CD4-positive, CD25-positive, alpha-beta regulatory T cell (primary cell): ENCODE results near the gene UBE3D. TPM values are rescaled to one million over a fixed set of nuclear protein-coding genes. Genes with fewer than 3 reads are reported as not detected.

Experiments
- ATAC-seq, 2 donors: fragments of 150-1000 bp; cut with Tn5 transposase; one replicate each; pipeline ENCODE4 v1.10.0; 2021; ENCODE audit warnings: low read depth in 2 of 2, moderate number of reproducible peaks in 2 of 2, moderate library complexity in 1 of 2
- DNase-seq, 3 donors: peaks; one replicate each; pipeline versions ENCODE4 v3.0.0 to v3.0.0-alpha.2; 2012 to 2022; ENCODE audit warnings: mixed read lengths in 1 of 3
- H3K27ac ChIP-seq: one replicate; pipeline ENCODE4 v1.7.0; 2013; ENCODE audit warnings: mild to moderate bottlenecking, low read length; ENCODE audit not compliant: insufficient read depth, poor library complexity, severe bottlenecking
- H3K27me3 ChIP-seq: one replicate; pipeline ENCODE4 v1.7.0; 2013; ENCODE audit warnings: low read length; ENCODE audit not compliant: control insufficient read depth, insufficient read depth
- H3K36me3 ChIP-seq: one replicate; pipeline ENCODE4 v1.7.0; 2013; ENCODE audit warnings: mild to moderate bottlenecking, low read length, moderate library complexity; ENCODE audit not compliant: control insufficient read depth, insufficient read depth
- H3K4me1 ChIP-seq: 2 replicates; pipeline ENCODE4 v1.7.0; 2013; ENCODE audit warnings: mild to moderate bottlenecking, low read length; ENCODE audit not compliant: insufficient read depth, control insufficient read depth, poor library complexity, severe bottlenecking
- H3K4me3 ChIP-seq: one replicate; pipeline ENCODE4 v1.7.0; 2013; ENCODE audit warnings: low read depth, mild to moderate bottlenecking, low read length, moderate library complexity
- H3K9me3 ChIP-seq, 2 experiments: 1 replicate in 1 of 2; 2 replicates in 1 of 2; pipeline ENCODE4 v1.7.0; 2013; ENCODE audit warnings: low read length in 2 of 2, mild to moderate bottlenecking in 1 of 2, moderate library complexity in 1 of 2; ENCODE audit not compliant: control insufficient read depth in 2 of 2
- H3K27ac Mint-ChIP-seq, 3 donors: one replicate each; pipeline ENCODE4 v1.8.0; 2020 to 2022; ENCODE audit warnings: mild to moderate bottlenecking in 3 of 3, mixed read lengths in 3 of 3, moderate library complexity in 2 of 3
- H3K27me3 Mint-ChIP-seq: one replicate; pipeline ENCODE4 v1.8.0; 2022; ENCODE audit warnings: mild to moderate bottlenecking, mixed read lengths
- H3K36me3 Mint-ChIP-seq: one replicate; pipeline ENCODE4 v1.8.0; 2020; ENCODE audit warnings: mixed read lengths
- H3K4me1 Mint-ChIP-seq, 4 donors: one replicate each; pipeline ENCODE4 v1.8.0; 2020 to 2022; ENCODE audit warnings: mixed read lengths in 4 of 4, mild to moderate bottlenecking in 1 of 4
- H3K4me3 Mint-ChIP-seq, 4 donors: one replicate each; pipeline ENCODE4 v1.8.0; 2020 to 2022; ENCODE audit warnings: mild to moderate bottlenecking in 4 of 4, mixed read lengths in 4 of 4, moderate library complexity in 3 of 4
- H3K9me3 Mint-ChIP-seq, 7 donors: one replicate each; pipeline ENCODE4 v1.8.0; 2020 to 2022; ENCODE audit warnings: mixed read lengths in 7 of 7, mild to moderate bottlenecking in 3 of 7, moderate library complexity in 2 of 7
- polyA plus RNA-seq, 4 donors: library from polyadenylated mRNA; unstranded; fragments of 300-500 nt; fragmentation: Illumina TruSeq; gene quantifications; one replicate each; pipeline ENCODE4 v1.2.3, GENCODE V29; 2021
- total RNA-seq: library from RNA; stranded (reverse); gene quantifications from one replicate; pipeline ENCODE4 v1.2.3, GENCODE V29; 2022

The UBE3D gene
- total and polyA plus RNA-seq, 5 donors from 2014 or later = 3.8 to 7.8 (median 5.5) TPM

DNA sequence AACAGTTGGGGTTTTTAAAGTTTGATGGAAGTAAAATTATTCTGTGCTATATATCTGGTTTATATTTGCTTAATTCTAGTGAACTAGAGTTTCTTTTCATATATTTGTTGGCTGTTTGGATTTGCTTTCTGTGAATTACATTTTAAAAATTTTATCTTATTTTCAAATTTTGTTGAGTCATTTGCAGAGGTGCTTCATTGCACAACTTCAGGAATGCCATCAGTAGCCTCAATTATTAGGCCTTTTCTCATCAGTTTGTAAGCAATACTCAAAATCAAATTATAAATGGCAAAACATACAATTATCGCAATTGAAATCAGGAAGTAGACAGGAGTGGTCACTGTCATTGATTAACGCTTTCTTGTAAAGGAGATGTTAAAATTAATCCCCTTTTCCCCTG, 96.9 kb downstream of the UBE3D start:
- Mint-ChIP-seq H3K27me3 (no peaks in the 10 kb centered on the region), H3K4me3 (no peak overlapping the region), H3K36me3 (peaks cover 9% of the 10 kb centered on the region), H3K27ac (no peak overlapping the region), H3K4me1 (no peaks in the 10 kb centered on the region), H3K9me3 (no peaks in the 10 kb centered on the region)
- H3K4me3 ChIP-seq = no peak overlapping the region
- no peak for ATAC-seq
- no peaks in the 10 kb centered on the region for H3K9me3 ChIP-seq
- DNase-seq = no peak
- no peak overlapping the region for H3K27ac ChIP-seq
- H3K27me3 ChIP-seq = no peaks in the 10 kb centered on the region
- H3K4me1 ChIP-seq = no peaks in the 10 kb centered on the region
- no peaks in the 10 kb centered on the region for H3K36me3 ChIP-seq

DNA sequence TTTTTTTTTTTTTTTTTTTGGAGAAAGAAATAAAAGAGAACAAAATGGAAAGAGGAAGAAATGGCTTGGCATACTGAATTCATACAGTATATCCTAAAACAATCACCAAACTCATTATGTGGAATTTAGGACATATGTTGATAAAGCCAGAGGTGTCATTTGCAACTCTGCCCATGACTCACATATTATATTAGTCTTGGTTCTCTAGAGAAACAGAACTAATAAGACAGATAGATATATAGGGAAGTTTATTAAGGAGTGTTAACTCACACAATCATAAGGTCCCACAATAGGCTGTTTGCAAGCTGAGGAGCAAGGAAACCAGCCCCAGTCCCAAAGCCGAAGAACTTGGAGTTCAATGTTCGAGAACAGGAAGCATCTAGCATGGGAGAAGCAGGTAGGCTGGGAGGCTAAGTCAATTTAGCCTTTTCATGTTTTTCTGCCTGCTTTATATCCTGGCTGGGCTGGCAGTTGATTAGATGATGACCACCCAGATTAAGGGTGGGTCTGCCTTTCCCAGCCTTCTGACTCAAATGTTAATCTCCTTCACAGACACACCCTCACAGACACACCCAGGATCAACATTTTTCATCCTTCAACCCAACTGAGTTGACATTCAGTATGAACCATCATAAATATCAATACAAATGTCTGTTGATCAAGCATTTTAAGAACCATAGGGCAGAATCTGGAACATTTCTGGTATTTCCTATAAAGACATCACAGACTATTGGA, 102.3 kb downstream of the UBE3D start:
- H3K27me3 ChIP-seq = no peaks in the 10 kb centered on the region
- no peaks in the 10 kb centered on the region for H3K36me3 ChIP-seq
- DNase-seq (no peak), ATAC-seq (no peak)
- H3K36me3 Mint-ChIP-seq = peaks cover 14% of the 10 kb centered on the region
- H3K27ac ChIP-seq = no peak overlapping the region
- no peak overlapping the region for H3K4me3 ChIP-seq
- no peaks in the 10 kb centered on the region for H3K4me1 ChIP-seq
- H3K4me1 Mint-ChIP-seq = peaks cover 0 to 2% (median 0%) of the 10 kb centered on the region in 4 donors
- H3K9me3 ChIP-seq = no peaks in the 10 kb centered on the region
- no peaks in the 10 kb centered on the region for H3K9me3 Mint-ChIP-seq
- H3K4me3 Mint-ChIP-seq = no peak overlapping the region
- H3K27me3 Mint-ChIP-seq = no peaks in the 10 kb centered on the region
- no peak overlapping the region for H3K27ac Mint-ChIP-seq

GRCh38 chr6:82959385-82959941, 106.2 kb downstream of the UBE3D start:
- Mint-ChIP-seq H3K36me3 (peaks cover 23% of the 10 kb centered on the region), H3K27me3 (no peaks in the 10 kb centered on the region), H3K4me1 (peaks cover 0 to 2% (median 0%) of the 10 kb centered on the region in 4 donors), H3K27ac (peak overlapping the region in 1 of 3 donors; percentile 36), H3K9me3 (peaks cover 0 to 1% (median 0%) of the 10 kb centered on the region in 7 donors), H3K4me3 (no peak overlapping the region)
- Histone ChIP-seq H3K27me3 (no peaks in the 10 kb centered on the region), H3K36me3 (peaks cover 3% of the 10 kb centered on the region), H3K9me3 (no peaks in the 10 kb centered on the region), H3K4me3 (no peak overlapping the region), H3K4me1 (no peaks in the 10 kb centered on the region), H3K27ac (no peak overlapping the region)
- DNase-seq (no peak), ATAC-seq (no peak)

DNA sequence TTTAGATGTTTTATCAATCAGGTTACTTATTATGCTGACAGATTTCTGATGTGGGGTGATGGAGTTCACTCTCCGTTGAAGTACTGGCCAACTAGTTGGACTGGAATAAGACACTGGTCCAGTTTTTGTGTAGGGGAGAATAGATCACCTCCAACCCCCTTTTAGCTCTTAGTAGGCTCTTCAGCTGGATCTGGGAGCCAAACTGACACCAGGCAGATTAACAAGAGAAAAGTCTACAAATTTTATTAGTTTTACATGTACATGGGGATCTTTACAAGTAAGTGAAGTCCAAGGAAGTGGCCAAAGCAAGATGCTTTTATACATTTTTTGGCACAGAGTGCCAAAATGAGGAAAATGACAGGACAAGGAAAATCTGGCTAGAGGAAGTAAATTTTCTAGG, 107.1 kb downstream of the UBE3D start:
- H3K27ac ChIP-seq = no peak overlapping the region
- H3K4me3 Mint-ChIP-seq = no peak overlapping the region
- H3K9me3 Mint-ChIP-seq = peaks cover 0 to 1% (median 0%) of the 10 kb centered on the region in 7 donors
- H3K27me3 ChIP-seq = no peaks in the 10 kb centered on the region
- peaks cover 3% of the 10 kb centered on the region for H3K36me3 ChIP-seq
- no peaks in the 10 kb centered on the region for H3K4me1 ChIP-seq
- no peak for DNase-seq
- no peaks in the 10 kb centered on the region for H3K27me3 Mint-ChIP-seq
- H3K36me3 Mint-ChIP-seq = peaks cover 29% of the 10 kb centered on the region
- peaks cover 0 to 1% (median 0%) of the 10 kb centered on the region in 4 donors for H3K4me1 Mint-ChIP-seq
- peak overlapping the region in 1 of 3 donors; percentile 11 for H3K27ac Mint-ChIP-seq
- no peak overlapping the region for H3K4me3 ChIP-seq
- ATAC-seq = no peak
- no peaks in the 10 kb centered on the region for H3K9me3 ChIP-seq

DNA sequence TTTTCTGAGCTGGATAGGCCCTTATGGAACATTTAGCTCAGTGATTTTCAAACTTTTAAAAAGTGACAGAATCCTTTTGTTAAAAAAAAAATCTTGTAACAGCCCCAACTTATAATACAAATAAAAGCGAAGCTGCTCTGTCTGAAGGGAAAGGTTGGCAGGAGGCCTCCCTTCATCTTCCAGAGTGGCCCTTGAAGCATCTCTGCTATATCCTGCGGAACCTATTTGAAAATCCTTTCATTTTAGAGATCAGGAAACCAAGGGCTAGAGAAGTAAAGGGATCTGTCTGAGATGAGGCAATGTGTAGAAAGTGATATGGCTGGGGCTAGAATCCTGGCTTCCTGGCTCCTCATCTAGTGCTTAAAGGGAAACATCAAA, 107.8 kb downstream of the UBE3D start:
- Mint-ChIP-seq H3K36me3 (peaks cover 31% of the 10 kb centered on the region), H3K9me3 (peaks cover 0 to 1% (median 0%) of the 10 kb centered on the region in 7 donors), H3K27me3 (no peaks in the 10 kb centered on the region), H3K27ac (peak overlapping the region in 1 of 3 donors; percentile 29), H3K4me1 (no peaks in the 10 kb centered on the region), H3K4me3 (no peak overlapping the region)
- no peak overlapping the region for H3K4me3 ChIP-seq
- H3K27ac ChIP-seq = no peak overlapping the region
- H3K27me3 ChIP-seq = no peaks in the 10 kb centered on the region
- H3K4me1 ChIP-seq = no peaks in the 10 kb centered on the region
- ATAC-seq (no peak), DNase-seq (no peak)
- H3K9me3 ChIP-seq = no peaks in the 10 kb centered on the region
- peaks cover 3% of the 10 kb centered on the region for H3K36me3 ChIP-seq

- H3K27me3 ChIP-seq = no peaks in the 10 kb centered on the region
- Mint-ChIP-seq H3K4me3 (no peak overlapping the region), H3K36me3 (peaks cover 31% of the 10 kb centered on the region), H3K27ac (no peak overlapping the region), H3K27me3 (no peaks in the 10 kb centered on the region), H3K4me1 (no peaks in the 10 kb centered on the region), H3K9me3 (peaks cover 0 to 1% (median 0%) of the 10 kb centered on the region in 7 donors)
- DNase-seq (no peak), ATAC-seq (no peak)
- H3K4me3 ChIP-seq = no peak overlapping the region
- H3K36me3 ChIP-seq = peaks cover 3% of the 10 kb centered on the region
- H3K4me1 ChIP-seq = no peaks in the 10 kb centered on the region
- no peak overlapping the region for H3K27ac ChIP-seq
- H3K9me3 ChIP-seq = no peaks in the 10 kb centered on the region
Measured at GRCh38 chr6:82957171-82957867, 108.3 kb downstream of the UBE3D start.

GRCh38 chr6:82955841-82956240, 109.8 kb downstream of the UBE3D start:
- Histone ChIP-seq H3K4me3 (no peak overlapping the region), H3K27ac (no peak overlapping the region), H3K36me3 (peaks cover 6% of the 10 kb centered on the region), H3K4me1 (no peaks in the 10 kb centered on the region), H3K27me3 (no peaks in the 10 kb centered on the region), H3K9me3 (no peaks in the 10 kb centered on the region)
- no peak for DNase-seq
- H3K27me3 Mint-ChIP-seq = no peaks in the 10 kb centered on the region
- peak overlapping the region in 1 of 3 donors; percentile 7 for H3K27ac Mint-ChIP-seq
- H3K4me1 Mint-ChIP-seq = no peaks in the 10 kb centered on the region
- ATAC-seq = no peak
- H3K36me3 Mint-ChIP-seq = peaks cover 35% of the 10 kb centered on the region
- no peak overlapping the region for H3K4me3 Mint-ChIP-seq
- peaks cover 0 to 1% (median 0%) of the 10 kb centered on the region in 7 donors for H3K9me3 Mint-ChIP-seq
